Breast epithelium (tissue), 4 donors: ENCODE data around the gene BRD2. TPM values are rescaled to one million over a fixed set of nuclear protein-coding genes. Genes with fewer than 3 reads are reported as not detected.
A peak's percentile ranks its signal among the peaks of the same experiment; 100 is the strongest.

Experiments used
- DNase-seq, 2 donors: peaks; one replicate each; pipeline ENCODE4 v3.0.0-alpha.2; 2019; ENCODE audit warnings: low spot score in 2 of 2
- H3K27ac ChIP-seq, 2 donors: fragments of 200-600 bp; sonication (generic) in 1 of 2; one replicate each; pipeline ENCODE4 v1.5.1; 2016 to 2019; ENCODE audit warnings: mild to moderate bottlenecking in 1 of 2
- H3K27me3 ChIP-seq, 2 donors: fragments of 200-600 bp; sonication (generic) in 1 of 2; one replicate each; pipeline versions ENCODE4 v1.5.1 to v1.6.0; 2017 to 2019; ENCODE audit warnings: control low read depth in 1 of 2, mild to moderate bottlenecking in 1 of 2
- H3K36me3 ChIP-seq: fragments of 200-600 bp; one replicate; pipeline ENCODE4 v1.5.1; 2019
- H3K4me1 ChIP-seq, 2 donors: fragments of 200-600 bp; sonication (generic); one replicate each; pipeline ENCODE4 v1.5.1; 2016 to 2019; ENCODE audit warnings: control low read depth in 1 of 2
- H3K4me3 ChIP-seq, 3 donors: fragments of 200-600 bp; sonication (generic); 1 replicate in 2 of 3; 2 replicates in 1 of 3; pipeline ENCODE4 v1.5.1; 2016 to 2019; ENCODE audit warnings: mild to moderate bottlenecking in 3 of 3, moderate library complexity in 2 of 3
- H3K9me3 ChIP-seq, 2 donors: fragments of 200-600 bp; sonication (generic) in 1 of 2; one replicate each; pipeline ENCODE4 v1.5.1; 2016 to 2019; ENCODE audit warnings: control low read depth in 1 of 2
- CTCF ChIP-seq, 3 donors: fragments of 450-650 bp; IDR thresholded peaks; one replicate each; pipeline ENCODE4 v1.5.1; 2016 to 2017; ENCODE audit warnings: antibody characterized with exemption in 3 of 3, mild to moderate bottlenecking in 3 of 3, moderate library complexity in 3 of 3
- POLR2A ChIP-seq: fragments of 450-650 bp; IDR thresholded peaks from one replicate; pipeline ENCODE4 v1.6.1; 2016; ENCODE audit warnings: antibody characterized with exemption, mild to moderate bottlenecking, moderate library complexity
- POLR2AphosphoS5 ChIP-seq, 3 donors: sonication (generic); formaldehyde crosslinking; IDR thresholded peaks; one replicate each; pipeline ENCODE4 v1.6.1; 2017; ENCODE audit warnings: antibody characterized with exemption in 3 of 3
- intact Hi-C: fragments of 100-400 bp; cut with DNase I; formaldehyde crosslinking; loops from one replicate; pipeline ENCODE4 v1.15.1; 2023; ENCODE audit warnings: low total_unique reads
- total RNA-seq, 3 donors: library from RNA; depleted of rRNA; stranded (reverse); fragments of >200 nt; gene quantifications; one replicate each; pipeline ENCODE4 v1.1.0, GENCODE V29; 2016

The BRD2 gene
- total RNA-seq, 3 donors from 2014 or later, result 111 to 159 (median 122) TPM

- Histone ChIP-seq H3K4me1 (no peaks in the 10 kb centered on the region), H3K36me3 (no peaks in the 10 kb centered on the region), H3K27ac (no peak within 1 kb of the TSS), H3K27me3 (peaks cover 0 to 4% of the 10 kb centered on the region in 2 donors), H3K4me3 (peak within 1 kb of the TSS; percentile 20 to 57 (median 49)), H3K9me3 (no peaks in the 10 kb centered on the region)
- intact Hi-C loops, result no loop called here
- no peak for TF ChIP-seq CTCF (IDR thresholded peaks at IDR 0.05)
- no peak for TF ChIP-seq POLR2AphosphoS5 (IDR thresholded peaks at IDR 0.05)
- no peak for TF ChIP-seq POLR2A
- no peak for DNase-seq
Observed at GRCh38 chr6:33008944-33009861, 40.8 kb downstream of the BRD2 start, which contains the start of gene HLA-DOA. Gene HLA-DOA, minus strand, starts transcription at chr6:33009591.

- peaks cover 0 to 4% of the 10 kb centered on the region in 2 donors for H3K27me3 ChIP-seq
- intact Hi-C loops, result loop anchor here (10.0 kb wide), 1 partner anchor 74 kb away; no protein-coding TSS in a partner anchor
- no peaks in the 10 kb centered on the region for H3K9me3 ChIP-seq
- H3K4me1 ChIP-seq, result no peaks in the 10 kb centered on the region
- DNase-seq, result no peak
- TF ChIP-seq POLR2A, result no peak
- no peak for TF ChIP-seq CTCF (IDR thresholded peaks at IDR 0.05)
- TF ChIP-seq POLR2AphosphoS5 (IDR thresholded peaks at IDR 0.05), result no peak
- H3K4me3 ChIP-seq, result no peak overlapping the region
- H3K36me3 ChIP-seq, result no peaks in the 10 kb centered on the region
- no peak overlapping the region for H3K27ac ChIP-seq
Observed at GRCh38 chr6:33010356-33010755, 42.0 kb downstream of the BRD2 start.

- Histone ChIP-seq H3K36me3 (no peaks in the 10 kb centered on the region), H3K27me3 (peaks cover 0 to 4% of the 10 kb centered on the region in 2 donors), H3K4me3 (no peak overlapping the region), H3K9me3 (no peaks in the 10 kb centered on the region), H3K27ac (no peak overlapping the region), H3K4me1 (no peaks in the 10 kb centered on the region)
- intact Hi-C loops, result loop anchor here (10.0 kb wide), 1 partner anchor 71 kb away; no protein-coding TSS in a partner anchor
- no peak for DNase-seq
- TF ChIP-seq CTCF (IDR thresholded peaks at IDR 0.05) (no peak), POLR2A (no peak), POLR2AphosphoS5 (IDR thresholded peaks at IDR 0.05) (no peak)
Observed at GRCh38 chr6:33013608-33014007, 45.2 kb downstream of the BRD2 start.

- peaks cover 0 to 4% of the 10 kb centered on the region in 2 donors for H3K27me3 ChIP-seq
- no peak for DNase-seq
Observed at GRCh38 chr6:33014841-33015634, 46.6 kb downstream of the BRD2 start.

More at GRCh38 chr6:33014841-33015634, 46.6 kb downstream of the BRD2 start:
- no peak overlapping the region for H3K27ac ChIP-seq
- TF ChIP-seq POLR2A (no peak), CTCF (IDR thresholded peaks at IDR 0.05) (peak; percentile 82 to 87 (median 82))
- no peak overlapping the region for H3K4me3 ChIP-seq
- intact Hi-C loops, result loop anchor here (10.0 kb wide), 1 partner anchor 70 kb away; no protein-coding TSS in a partner anchor
- no peaks in the 10 kb centered on the region for H3K36me3 ChIP-seq
- no peaks in the 10 kb centered on the region for H3K9me3 ChIP-seq
- H3K4me1 ChIP-seq, result no peaks in the 10 kb centered on the region
